DOHH2 (cell line): Measurements from ENCODE around the gene GFAP.

Source experiments
- EZH2phosphoT487 ChIP-seq: fragments of 200-600 bp; sonication (generic); IDR thresholded peaks from 2 replicates; pipeline ENCODE4 v1.6.1; 2017; ENCODE audit warnings: borderline replicate concordance, mild to moderate bottlenecking, antibody characterized with exemption, low read length, moderate library complexity, mixed read lengths
- TF ChIP-seq, protein P1 (sequence below): fragments of 200-600 bp; sonication (generic); IDR thresholded peaks from one replicate; pipeline ENCODE4 v1.5.1; 2014; ENCODE audit warnings: antibody characterized with exemption, mild to moderate bottlenecking, low read depth, low read length; ENCODE audit not compliant: poor library complexity, severe bottlenecking

- TF ChIP-seq, protein P1, sequence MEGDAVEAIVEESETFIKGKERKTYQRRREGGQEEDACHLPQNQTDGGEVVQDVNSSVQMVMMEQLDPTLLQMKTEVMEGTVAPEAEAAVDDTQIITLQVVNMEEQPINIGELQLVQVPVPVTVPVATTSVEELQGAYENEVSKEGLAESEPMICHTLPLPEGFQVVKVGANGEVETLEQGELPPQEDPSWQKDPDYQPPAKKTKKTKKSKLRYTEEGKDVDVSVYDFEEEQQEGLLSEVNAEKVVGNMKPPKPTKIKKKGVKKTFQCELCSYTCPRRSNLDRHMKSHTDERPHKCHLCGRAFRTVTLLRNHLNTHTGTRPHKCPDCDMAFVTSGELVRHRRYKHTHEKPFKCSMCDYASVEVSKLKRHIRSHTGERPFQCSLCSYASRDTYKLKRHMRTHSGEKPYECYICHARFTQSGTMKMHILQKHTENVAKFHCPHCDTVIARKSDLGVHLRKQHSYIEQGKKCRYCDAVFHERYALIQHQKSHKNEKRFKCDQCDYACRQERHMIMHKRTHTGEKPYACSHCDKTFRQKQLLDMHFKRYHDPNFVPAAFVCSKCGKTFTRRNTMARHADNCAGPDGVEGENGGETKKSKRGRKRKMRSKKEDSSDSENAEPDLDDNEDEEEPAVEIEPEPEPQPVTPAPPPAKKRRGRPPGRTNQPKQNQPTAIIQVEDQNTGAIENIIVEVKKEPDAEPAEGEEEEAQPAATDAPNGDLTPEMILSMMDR: no peak
- no peak for TF ChIP-seq EZH2phosphoT487
Observed at GRCh38 chr17:44875761-44876160, 39.5 kb downstream of the GFAP start.
